GM18858 (cell line): ENCODE data around the gene DAB2IP.

Source experiments
- ATAC-seq: cut with Tn5 transposase; IDR thresholded peaks from one replicate; pipeline ENCODE4 v1.9.1; 2021; ENCODE audit not compliant: unreplicated experiment

DAB2IP gene

DNA sequence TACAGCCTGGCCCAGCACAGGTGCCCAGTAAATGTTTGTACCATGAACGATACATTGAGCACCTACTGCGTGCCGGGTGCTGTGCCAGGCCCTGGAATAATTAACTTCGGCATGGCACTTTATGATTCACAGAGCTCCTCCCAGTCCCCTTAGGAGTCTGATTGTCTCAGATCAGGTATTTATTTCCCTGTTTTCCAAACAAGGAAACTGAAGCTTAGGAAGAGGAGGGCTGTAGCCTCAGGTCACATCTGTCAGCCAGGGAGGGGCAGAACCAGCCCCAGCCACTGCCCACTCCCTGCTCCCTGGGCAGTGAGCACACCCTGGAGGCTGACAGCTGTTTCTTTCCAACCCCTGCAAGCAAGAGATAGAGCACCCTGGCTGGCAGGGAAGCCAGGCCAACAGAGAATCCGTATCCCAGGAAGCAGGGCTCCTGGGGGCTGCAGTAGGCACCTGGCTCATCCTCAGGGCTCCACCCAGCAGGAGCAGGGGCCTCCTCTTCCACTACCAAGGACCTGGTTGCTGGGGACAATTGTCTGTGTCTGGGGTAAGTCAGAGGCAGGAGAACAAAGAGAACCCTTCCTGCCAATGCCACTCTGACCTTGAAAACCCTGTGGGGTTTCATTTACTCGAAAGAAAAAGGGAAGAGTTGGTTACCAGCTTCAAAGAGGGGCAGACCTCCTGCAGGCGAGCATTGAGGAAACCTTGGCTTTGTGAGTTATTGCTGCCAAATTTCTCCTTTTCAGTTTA is 69.0 kb downstream of the DAB2IP start:
- no peak for ATAC-seq

DNA sequence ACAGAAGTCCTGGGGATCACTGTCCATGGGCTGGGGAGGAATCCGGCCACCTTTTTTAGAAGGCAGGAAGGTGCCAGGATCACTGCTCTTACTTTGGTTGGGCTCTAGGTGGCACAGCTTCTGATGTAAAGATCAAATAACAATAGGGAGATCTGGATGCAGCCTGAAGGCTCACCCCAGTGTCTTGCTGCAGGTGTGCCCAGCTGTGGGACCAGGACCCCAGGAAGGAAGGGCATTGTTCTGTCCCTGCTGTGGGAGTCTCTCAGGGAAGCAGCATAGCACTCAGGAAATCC is 69.6 kb downstream of the DAB2IP start:
- no peak for ATAC-seq

DNA sequence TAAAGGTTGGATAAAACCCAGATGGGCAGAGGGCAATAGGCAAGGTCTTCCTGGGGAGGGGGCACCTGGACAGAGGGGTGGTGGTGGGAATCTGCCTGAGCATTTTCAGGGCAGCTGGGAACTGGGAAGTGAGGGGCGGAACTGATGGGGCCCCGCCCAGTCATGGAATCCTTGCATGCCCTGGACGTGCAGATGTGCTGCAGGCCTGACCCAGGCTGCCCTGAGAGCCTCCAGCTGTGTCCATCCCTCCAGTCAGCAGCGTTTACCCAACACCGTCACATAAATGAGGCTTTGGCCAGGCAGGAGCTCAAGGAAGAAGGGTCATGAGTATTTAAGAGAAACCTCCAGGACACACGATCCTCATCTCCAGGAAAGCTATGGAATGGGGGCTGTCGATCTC is 70.3 kb downstream of the DAB2IP start:
- no peak for ATAC-seq

DNA sequence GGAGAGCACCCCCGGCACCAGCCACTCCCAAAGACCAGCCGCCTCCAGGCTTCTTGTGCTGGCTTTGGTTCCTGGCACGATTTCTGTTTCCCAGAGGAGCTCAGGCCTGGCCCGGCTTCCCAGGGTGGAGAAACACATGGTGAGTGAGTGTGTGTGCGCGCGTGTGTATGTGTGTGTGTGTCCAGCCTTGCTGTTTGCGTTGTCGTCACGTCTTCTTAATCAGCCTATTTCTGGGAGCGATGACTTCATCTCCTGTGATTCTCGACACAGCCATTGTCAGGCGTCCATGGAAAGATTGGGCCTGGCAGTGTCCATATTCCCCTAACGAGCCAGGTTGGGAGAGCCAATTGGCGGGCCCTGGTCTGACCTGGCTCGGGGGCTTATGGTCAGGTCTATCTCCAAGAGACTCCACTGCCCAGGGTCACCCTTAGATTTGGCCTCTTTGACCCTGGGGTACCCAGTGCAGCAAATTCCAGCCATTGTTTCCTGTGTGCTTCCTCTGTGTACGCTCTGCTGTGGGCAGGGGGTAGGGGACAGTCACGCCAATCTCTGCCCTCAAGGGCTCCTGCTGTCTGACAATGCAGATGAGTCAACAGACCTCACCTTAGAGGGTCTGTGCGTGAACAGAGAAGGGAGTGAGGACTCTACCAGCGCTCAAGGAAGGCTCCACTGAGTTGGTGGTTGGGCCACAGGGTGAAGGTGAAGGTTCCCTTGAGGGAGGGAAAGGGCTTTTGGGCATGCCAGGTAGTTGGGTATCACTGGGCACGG is 73.8 kb downstream of the DAB2IP start:
- ATAC-seq = no peak

DNA sequence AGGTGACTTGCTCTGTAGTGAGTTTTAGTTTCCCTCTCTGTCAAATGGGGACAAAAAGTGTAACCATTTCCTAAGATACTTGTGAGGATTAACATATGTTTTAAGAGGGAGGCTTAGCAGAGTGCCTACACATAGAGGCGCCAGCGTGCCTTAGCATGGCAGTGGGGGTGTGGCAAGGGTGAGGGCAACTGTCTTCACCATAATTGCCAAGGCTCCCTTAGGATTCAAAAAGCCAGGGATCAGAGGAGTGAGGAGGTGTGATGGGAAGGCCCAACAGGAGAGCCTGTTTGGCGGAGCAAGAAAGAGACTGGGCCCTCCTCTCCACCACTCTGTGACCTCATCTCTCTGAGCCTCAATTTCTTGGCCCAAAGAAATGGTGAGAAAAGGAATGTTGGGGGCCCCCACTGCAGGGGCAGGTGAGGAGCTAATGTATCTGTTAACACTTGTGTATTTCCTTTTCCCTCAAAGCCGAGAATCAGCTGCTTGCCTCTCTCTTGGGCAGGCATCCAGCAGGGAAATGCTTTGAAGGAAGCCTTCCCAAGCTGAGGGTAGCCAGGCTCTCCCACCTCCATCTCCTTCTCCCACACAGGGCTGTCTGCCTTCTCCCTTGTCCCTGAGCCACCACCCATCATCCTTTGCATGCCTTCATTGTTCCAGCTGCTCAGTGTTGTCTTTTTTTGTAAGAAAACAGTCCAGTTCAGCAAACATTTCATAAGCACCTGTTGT is 76.0 kb downstream of the DAB2IP start:
- no peak for ATAC-seq

DNA sequence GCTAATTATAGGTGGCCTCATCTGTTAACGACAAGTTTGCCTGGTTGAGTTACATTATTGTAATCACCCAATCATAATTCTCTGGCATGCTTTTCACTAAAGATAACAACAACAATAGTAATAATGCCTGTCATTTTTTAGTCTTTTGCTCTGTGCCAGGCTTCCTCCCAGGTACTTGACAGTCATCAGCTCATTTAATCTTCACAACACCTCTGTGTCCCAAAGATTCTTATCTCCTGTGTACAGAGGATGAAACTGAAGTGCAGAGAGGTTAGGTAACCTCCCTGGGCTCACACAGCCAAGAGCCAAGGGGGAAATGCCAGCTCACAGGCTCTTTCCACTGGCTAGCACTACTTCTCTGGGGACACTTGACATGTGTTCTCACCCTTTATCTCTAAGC is 77.5 kb downstream of the DAB2IP start:
- no peak for ATAC-seq

DNA sequence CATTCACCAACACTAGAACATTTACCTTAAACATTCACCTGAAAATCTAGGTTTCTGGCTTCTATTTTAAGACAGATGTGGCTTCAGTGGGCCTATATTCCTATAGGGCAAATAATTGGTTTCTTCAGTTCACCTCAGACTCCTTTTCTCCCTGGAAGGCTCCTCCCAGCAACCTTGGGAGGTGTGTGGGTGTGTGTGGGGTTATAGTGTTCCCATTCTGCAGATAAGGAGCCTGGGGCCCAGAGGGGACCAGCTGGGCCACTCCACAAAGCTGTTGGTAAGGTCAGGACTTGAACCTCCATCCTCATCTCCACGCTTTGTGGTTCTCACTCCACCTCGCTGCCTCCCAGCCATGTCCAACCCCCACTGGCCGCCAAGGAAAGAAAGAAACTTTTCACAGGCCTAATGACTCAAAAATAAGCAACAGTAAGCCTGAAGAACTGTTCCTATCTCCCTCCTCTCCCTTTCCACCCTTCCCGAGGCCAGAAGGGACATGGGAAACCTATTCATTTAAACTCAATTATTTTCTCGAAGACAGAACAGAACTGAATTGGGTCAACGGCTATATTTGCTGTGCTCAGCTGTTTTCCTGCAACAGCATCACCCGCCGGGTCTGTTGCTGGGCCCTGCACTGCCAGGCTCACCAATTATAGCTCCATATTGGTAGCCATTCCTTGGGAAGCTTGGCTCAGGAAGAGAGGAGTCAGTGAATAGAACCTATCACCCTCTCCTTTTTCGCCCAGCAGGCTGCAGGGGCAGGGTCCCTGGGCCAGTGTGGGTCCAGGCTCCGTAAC is 78.5 kb downstream of the DAB2IP start:
- ATAC-seq = no peak

DNA sequence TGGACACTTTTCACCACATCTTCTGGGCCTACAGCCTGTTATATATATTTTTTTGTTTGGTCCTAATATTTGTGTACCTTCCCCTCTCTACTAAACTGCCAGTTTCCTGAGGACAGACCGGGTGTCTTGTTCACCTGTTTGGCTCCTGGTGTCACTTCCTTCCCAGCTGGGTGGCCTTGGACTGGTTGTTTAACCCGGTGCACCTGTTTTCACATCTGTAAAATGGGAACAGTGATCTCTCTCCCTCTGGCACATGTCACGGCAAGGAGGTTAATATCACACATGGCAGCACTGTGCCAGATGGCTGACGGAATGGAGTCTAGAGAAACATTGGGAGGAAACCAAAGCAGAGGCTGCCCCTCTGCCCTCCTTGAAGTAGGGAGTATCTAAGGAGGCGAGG is 79.7 kb downstream of the DAB2IP start:
- ATAC-seq = no peak

DNA sequence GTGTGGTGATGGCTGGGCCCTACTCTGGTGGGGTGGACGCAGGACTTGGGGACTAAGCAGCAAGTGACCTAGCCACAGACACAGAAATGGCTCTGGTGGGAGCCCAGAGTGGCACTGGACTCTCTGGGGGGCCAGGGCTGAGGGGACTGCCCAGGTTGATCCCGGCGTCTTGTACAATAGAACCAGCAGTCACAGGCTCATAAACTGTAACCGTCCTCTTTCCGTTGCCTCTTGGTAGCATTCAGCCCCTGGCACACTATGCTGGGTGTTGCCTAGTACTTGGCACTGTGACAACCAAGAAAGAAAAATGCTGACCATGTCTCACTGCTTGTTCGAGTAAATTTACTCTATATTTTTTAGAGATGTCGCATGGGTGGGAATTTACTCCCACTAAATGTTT is 80.5 kb downstream of the DAB2IP start:
- ATAC-seq = no peak

DNA sequence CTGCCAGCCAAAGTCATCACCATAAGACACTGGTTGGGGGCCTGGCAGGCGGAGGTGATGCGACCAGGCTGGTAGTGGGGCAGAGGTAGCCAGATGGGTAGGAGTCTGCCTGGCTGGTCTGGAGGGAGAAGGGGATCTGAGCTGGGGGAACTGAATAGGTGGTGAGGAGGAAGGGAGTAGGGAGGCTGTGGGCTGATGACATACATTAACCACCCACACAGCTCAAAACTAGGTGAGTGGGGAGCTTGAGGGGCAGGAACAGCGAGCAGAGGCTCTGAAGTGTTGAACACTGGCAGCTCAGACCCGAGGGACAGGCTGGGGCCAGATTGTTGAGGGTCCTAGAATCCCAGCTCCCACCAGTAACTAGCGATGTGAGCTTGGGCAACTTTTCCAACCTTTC is 81.0 kb downstream of the DAB2IP start:
- ATAC-seq = no peak

DNA sequence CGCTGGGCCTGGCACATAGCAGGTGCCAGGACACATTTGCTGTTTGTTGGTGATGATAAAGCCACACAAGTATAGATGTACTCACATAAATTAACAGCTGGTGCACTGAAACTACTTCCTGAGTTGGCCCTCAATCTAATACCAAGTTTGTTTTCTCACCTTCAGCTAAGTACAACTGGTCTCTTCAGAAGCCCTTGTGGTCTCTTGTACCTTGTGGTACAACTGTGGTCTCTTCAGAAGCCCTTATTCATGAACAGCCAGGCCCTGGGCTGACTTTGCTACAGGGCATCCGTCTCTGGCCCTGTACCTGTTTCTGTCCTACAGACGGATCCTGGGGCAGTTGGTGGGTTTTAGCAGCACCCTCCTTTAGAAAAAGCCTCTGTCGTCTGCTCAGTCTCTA is 81.5 kb downstream of the DAB2IP start:
- ATAC-seq = no peak

DNA sequence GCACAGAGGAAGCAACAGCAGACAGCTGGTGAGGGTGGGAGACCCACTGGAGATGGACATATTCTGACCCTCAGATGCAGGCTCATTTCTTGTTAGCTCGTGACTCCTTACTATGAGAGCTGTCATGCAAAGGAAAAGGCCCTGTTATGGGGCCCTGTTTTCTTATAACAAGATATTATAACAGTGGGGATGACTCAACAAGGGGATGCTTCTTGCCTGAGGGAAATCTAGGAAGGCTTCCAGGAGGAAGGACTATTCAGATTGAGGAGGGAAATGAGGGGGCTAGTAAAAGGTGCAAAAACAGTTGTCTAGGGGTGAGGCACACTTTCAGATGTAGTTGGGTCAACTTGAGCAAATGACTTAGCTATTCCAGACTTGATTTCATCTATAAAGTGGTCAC is 83.0 kb downstream of the DAB2IP start:
- no peak for ATAC-seq

DNA sequence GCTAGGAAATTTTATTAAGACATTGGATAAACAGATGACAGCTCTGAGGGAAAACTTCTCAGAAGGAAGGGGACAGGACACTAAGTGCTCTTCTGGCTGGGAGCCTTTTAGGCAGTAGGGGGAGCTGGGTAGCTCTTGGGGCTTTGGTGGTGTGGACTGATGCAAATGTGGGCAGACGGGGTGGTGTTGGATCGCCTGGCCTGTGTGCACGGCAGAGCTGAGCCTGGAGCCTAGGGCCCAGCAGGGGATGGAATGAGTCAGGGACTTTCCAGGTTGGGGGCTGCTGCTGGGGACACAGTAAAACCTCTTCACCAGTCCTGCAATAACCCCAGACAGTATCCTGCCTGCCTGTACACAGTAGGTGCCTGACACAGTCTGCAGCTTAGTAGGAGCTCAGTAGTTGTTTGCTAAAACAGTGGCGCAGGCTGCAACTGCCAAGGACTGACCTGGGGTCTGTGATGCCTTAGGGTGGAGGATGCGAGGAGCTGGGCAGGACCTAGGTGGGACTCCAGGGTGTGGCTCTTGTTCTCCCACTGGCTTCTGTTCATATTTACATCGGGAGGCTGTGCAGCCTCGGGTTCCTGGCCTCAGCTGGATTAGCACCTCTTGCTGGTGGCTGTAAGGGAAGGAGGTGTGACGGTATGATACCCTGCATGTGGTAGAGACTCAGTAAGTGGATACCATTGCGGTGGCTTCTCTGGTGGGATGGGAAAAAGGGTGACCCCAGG is 83.8 kb downstream of the DAB2IP start:
- ATAC-seq = no peak

DNA sequence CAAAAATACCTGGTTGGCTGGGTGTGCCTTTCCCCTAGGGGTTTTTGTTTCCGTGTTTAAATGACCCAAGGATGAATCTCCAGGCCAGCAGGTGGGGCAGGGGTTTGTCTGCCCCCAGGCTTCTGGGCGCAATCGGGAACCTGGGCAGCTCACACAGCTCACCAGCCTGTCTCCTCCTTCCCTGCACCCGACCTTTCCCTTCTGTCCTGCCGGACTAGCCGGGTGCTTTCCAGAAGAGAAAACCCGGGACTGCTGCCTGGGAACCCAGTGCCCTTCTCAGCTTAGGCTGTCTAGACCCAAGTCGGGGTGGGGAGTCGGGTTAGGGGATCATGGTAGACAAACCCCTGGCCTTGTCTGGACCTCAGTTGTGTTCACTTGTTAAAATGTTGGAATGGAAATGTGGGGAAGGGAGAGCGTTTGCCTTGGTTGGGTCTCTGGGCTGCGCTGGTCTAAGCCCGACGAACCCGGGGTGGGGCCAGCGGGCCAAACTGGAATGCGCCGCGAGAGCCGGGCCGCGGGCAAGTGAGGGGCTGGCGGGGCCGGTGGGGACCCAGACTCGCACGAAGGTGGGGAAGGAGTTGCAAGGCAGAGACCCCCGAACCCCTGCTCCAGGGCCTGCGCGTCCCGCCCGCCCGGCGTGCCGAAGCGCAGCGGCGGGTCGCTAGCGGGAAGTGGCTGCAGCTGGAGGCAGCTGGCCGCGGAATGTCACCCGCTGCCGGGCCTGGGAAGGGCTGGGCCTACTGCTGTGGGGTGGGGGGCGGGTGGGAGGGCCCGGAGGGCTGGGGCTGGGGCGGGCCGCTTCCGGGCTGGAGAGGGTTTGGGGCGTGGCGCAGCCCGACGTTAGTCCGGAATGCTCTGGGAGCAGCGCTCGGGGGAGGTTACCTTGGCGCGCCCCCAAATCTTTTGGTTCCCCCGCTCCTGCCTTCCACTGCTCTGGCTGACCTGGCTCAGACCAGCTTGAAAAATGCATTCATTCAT is 84.6 kb downstream of the DAB2IP start:
- ATAC-seq = no peak

DNA sequence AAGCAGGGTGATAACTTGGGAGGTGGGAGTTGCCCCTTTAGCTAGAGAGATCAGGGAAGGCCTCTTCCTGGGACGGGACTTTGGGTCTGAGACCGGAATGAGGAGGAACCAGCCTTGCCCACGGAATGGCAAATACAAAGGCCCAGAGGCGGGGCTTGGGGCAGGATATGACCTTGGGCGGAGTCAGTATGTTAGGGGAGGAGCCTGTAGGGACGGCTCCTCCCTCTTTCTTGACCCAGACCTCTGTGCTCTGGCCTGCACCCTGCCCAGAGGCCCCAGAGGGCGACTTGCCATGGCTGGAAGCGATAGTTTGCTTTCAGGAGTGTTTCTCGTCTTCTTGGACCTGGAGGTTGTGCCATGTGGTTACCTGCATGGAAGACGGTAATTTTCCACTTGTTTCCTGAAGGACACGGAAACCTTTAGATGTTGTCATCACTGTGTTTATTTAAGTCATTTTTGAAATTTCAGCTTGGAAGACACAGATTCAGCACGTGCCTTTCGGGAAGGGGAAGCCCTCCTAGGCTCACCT is 85.6 kb downstream of the DAB2IP start:
- no peak for ATAC-seq

DNA sequence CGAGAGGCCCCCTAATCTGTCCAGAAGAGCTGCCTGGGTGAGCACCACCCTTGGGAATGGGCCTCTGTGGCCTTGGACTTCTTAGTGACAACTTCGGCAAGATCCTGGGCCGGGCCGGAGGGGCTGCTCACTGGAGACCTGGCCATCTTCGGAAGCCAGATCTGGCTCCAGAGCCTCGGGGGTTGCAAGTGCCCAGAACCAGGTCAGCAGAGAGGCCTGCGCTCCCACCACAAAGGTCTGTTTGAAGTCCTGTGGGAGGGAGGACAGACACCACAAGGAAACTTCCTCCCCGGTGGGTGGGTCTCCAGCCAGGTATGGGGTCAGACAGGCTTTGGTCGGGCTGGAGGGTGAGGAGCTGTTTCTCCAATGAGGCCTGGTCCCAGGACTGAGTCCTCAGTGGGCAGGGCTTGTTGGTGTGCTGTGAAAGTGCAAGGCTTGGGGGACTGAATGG is 86.1 kb downstream of the DAB2IP start:
- ATAC-seq = no peak

DNA sequence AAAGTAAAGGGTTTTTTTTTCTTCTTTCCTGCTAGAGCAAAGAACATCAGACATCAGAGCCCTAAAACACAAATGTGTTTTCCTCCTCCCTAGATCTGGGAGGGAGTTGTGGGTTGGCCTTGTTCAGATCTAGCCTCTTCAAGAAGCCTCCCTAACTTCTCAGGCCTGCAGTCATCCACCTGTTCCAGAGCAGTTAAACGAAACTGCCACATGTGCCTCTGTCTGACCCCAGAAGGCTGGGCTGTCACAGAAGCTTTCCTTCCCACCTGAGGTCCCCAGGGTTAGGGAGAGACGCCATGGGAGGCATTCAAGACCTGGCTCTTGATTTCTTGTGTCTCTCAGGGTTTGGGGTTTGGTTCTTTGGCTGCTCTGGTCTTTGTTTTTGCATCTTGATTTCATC is 87.0 kb downstream of the DAB2IP start:
- ATAC-seq = no peak

DNA sequence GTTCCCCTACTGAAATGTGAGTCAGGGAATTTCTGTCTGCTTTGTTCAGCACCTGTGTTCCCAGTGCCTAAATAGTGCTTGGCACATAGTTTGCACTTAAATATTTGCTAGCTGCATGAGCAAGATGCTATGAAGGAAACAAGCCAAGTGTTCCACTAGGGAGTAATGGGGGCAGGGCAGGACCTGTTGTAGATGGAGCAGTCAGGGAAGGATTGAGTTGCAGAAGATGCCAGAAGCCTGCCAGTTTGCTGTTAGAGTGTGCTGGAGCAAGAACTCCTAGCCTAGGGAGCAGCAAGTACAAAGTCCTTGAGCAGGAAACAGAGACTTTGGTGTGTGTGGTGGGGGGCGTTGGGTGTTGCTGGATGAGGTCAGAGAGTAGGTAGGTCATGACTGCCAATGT is 87.5 kb downstream of the DAB2IP start:
- ATAC-seq = no peak

DNA sequence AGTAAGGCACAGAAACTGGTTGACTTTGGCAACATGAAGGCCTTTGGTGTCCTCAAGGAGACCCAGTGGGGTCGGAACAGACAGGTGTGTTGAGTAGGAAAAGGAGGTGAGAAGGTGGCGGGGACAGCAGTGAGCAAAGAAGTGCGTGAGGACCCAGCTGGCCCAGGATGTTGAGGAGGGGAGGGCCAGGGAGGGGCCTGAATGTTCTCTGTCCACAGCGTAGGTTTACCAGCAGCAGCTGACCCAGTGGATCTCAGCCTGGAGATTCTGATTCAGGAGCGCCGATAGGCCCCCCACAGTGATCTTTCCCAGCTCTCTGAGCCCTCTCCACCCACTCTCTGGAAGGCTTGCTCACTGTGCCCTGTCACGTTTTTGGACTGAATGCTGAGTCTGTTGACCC is 88.5 kb downstream of the DAB2IP start:
- ATAC-seq = no peak
